Uterus (tissue), 4 donors: ENCODE measurements around the gene IDUA. TPM values are rescaled to one million over a fixed set of nuclear protein-coding genes. Genes with fewer than 3 reads are reported as not detected.

Source experiments
- DNase-seq, 2 donors: peaks; one replicate each; pipeline ENCODE4 v3.0.0-alpha.2; 2019 to 2020
- H3K27ac ChIP-seq, 2 donors: fragments of 200-600 bp; sonication (generic); 1 replicate in 1 of 2; 2 replicates in 1 of 2; pipeline ENCODE4 v1.5.1; 2016 to 2018
- H3K27me3 ChIP-seq, 2 donors: fragments of 200-600 bp; sonication (generic); one replicate each; pipeline ENCODE4 v1.5.1; 2018 to 2019; ENCODE audit warnings: control low read depth in 1 of 2
- H3K36me3 ChIP-seq, 2 donors: fragments of 200-600 bp; sonication (generic); one replicate each; pipeline ENCODE4 v1.5.1; 2019; ENCODE audit warnings: control low read depth in 1 of 2
- H3K4me1 ChIP-seq, 2 donors: fragments of 200-600 bp; sonication (generic); one replicate each; pipeline ENCODE4 v1.5.1; 2018 to 2019; ENCODE audit warnings: control low read depth in 1 of 2
- H3K4me3 ChIP-seq, 2 donors: fragments of 200-600 bp; sonication (generic); 1 replicate in 1 of 2; 2 replicates in 1 of 2; pipeline ENCODE4 v1.5.1; 2018 to 2019; ENCODE audit warnings: mild to moderate bottlenecking in 1 of 2
- H3K9me3 ChIP-seq, 2 donors: fragments of 200-600 bp; sonication (generic); one replicate each; pipeline ENCODE4 v1.5.1; 2019; ENCODE audit warnings: control low read depth in 1 of 2
- CTCF ChIP-seq, 4 experiments: fragments of 200-600 bp in 2 of 4; fragments of 450-650 bp in 2 of 4; sonication (generic) in 2 of 4; IDR thresholded peaks; one replicate each; pipeline ENCODE4 v1.5.1; 2016 to 2019; ENCODE audit warnings: antibody characterized with exemption in 4 of 4, mild to moderate bottlenecking in 2 of 4, moderate library complexity in 1 of 4
- POLR2A ChIP-seq, 2 donors: fragments of 450-650 bp; IDR thresholded peaks; one replicate each; pipeline ENCODE4 v1.6.1; 2016; ENCODE audit warnings: antibody characterized with exemption in 2 of 2, mild to moderate bottlenecking in 1 of 2, moderate library complexity in 1 of 2
- intact Hi-C: fragments of 100-400 bp; cut with DNase I; formaldehyde crosslinking; loops from one replicate; pipeline ENCODE4 v1.15.1; 2023; ENCODE audit warnings: low total_unique reads
- total RNA-seq, 4 donors: library from RNA; depleted of rRNA in 3 of 4; stranded (reverse); fragments of >200 nt in 3 of 4; gene quantifications; one replicate each; pipeline versions ENCODE4 v1.1.0 to v1.2.4, GENCODE V29; 2014 to 2023
- donor health status: DM: yes; HTN: yes; CAD: no.

IDUA gene
- total RNA-seq, 4 donors from 2014 or later: 2.8 to 45.8 (median 9.9) TPM

GRCh38 chr4:1023895-1024740 lies 37.3 kb downstream of the IDUA start:
- Histone ChIP-seq H3K27me3 (no peaks in the 10 kb centered on the region), H3K4me1 (no peaks in the 10 kb centered on the region), H3K36me3 (no peaks in the 10 kb centered on the region), H3K9me3 (no peaks in the 10 kb centered on the region), H3K4me3 (no peak overlapping the region), H3K27ac (no peak overlapping the region)
- no peak for DNase-seq
- intact Hi-C loops: no loop called here
- TF ChIP-seq POLR2A (IDR thresholded peaks at IDR 0.05): no peak
- no peak for TF ChIP-seq CTCF (IDR thresholded peaks at IDR 0.05)

- TF ChIP-seq CTCF (IDR thresholded peaks at IDR 0.05) (no peak), POLR2A (IDR thresholded peaks at IDR 0.05) (no peak)
- Histone ChIP-seq H3K9me3 (no peaks in the 10 kb centered on the region), H3K36me3 (no peaks in the 10 kb centered on the region), H3K4me3 (no peak overlapping the region), H3K27ac (no peak overlapping the region), H3K27me3 (peaks cover 0 to 7% of the 10 kb centered on the region in 2 donors), H3K4me1 (no peaks in the 10 kb centered on the region)
- intact Hi-C loops: no loop called here
- no peak for DNase-seq
Measured at GRCh38 chr4:1024882-1025545, 38.2 kb downstream of the IDUA start.

- no peak overlapping the region for H3K4me3 ChIP-seq
- DNase-seq: no peak
- TF ChIP-seq POLR2A (IDR thresholded peaks at IDR 0.05) (no peak), CTCF (IDR thresholded peaks at IDR 0.05) (no peak)
- peaks cover 0 to 18% of the 10 kb centered on the region in 2 donors for H3K27me3 ChIP-seq
- no peaks in the 10 kb centered on the region for H3K9me3 ChIP-seq
- no peak overlapping the region for H3K27ac ChIP-seq
- no peaks in the 10 kb centered on the region for H3K4me1 ChIP-seq
- H3K36me3 ChIP-seq: no peaks in the 10 kb centered on the region
- intact Hi-C loops: no loop called here
Measured at GRCh38 chr4:1026115-1026514, 39.3 kb downstream of the IDUA start.

- H3K27ac ChIP-seq: no peak overlapping the region
- TF ChIP-seq CTCF (IDR thresholded peaks at IDR 0.05) (no peak), POLR2A (IDR thresholded peaks at IDR 0.05) (no peak)
- no peak for DNase-seq
- intact Hi-C loops: no loop called here
- H3K4me3 ChIP-seq: no peak overlapping the region
- no peaks in the 10 kb centered on the region for H3K4me1 ChIP-seq
- peaks cover 0 to 23% of the 10 kb centered on the region in 2 donors for H3K27me3 ChIP-seq
- no peaks in the 10 kb centered on the region for H3K36me3 ChIP-seq
- H3K9me3 ChIP-seq: no peaks in the 10 kb centered on the region
Measured at GRCh38 chr4:1027219-1027914, 40.5 kb downstream of the IDUA start.

GRCh38 chr4:1027915-1028238 lies 41.0 kb downstream of the IDUA start:
- Histone ChIP-seq H3K4me3 (no peak overlapping the region), H3K9me3 (no peaks in the 10 kb centered on the region), H3K27me3 (peaks cover 0 to 23% of the 10 kb centered on the region in 2 donors), H3K36me3 (no peaks in the 10 kb centered on the region), H3K4me1 (no peaks in the 10 kb centered on the region), H3K27ac (no peak overlapping the region)
- TF ChIP-seq POLR2A (IDR thresholded peaks at IDR 0.05): no peak
- TF ChIP-seq CTCF (IDR thresholded peaks at IDR 0.05): no peak
- intact Hi-C loops: no loop called here
- no peak for DNase-seq
